Mammary epithelial cell (primary cell): ENCODE data around the gene MS4A4A.

ENCODE experiments used
- EZH2 ChIP-seq: IDR thresholded peaks from 2 replicates; pipeline ENCODE4 v1.6.1; 2012; ENCODE audit warnings: low read length, inconsistent platforms, borderline replicate concordance
- TF ChIP-seq, protein P1 (sequence below), 2 donors: IDR thresholded peaks in 1 of 2; conservative IDR thresholded peaks in 1 of 2; 2 replicates each; pipeline ENCODE4 v1.5.1; 2011 to 2012; ENCODE audit warnings: inconsistent platforms in 2 of 2, low read length in 2 of 2, mild to moderate bottlenecking in 2 of 2, control low read depth in 1 of 2, low read depth in 1 of 2; ENCODE audit not compliant: insufficient read depth in 1 of 2; ENCODE audit errors: extremely low read depth in 1 of 2

GRCh38 chr11:60282286-60282685, 1.8 kb downstream of the MS4A4A start:
- TF ChIP-seq, protein P1, sequence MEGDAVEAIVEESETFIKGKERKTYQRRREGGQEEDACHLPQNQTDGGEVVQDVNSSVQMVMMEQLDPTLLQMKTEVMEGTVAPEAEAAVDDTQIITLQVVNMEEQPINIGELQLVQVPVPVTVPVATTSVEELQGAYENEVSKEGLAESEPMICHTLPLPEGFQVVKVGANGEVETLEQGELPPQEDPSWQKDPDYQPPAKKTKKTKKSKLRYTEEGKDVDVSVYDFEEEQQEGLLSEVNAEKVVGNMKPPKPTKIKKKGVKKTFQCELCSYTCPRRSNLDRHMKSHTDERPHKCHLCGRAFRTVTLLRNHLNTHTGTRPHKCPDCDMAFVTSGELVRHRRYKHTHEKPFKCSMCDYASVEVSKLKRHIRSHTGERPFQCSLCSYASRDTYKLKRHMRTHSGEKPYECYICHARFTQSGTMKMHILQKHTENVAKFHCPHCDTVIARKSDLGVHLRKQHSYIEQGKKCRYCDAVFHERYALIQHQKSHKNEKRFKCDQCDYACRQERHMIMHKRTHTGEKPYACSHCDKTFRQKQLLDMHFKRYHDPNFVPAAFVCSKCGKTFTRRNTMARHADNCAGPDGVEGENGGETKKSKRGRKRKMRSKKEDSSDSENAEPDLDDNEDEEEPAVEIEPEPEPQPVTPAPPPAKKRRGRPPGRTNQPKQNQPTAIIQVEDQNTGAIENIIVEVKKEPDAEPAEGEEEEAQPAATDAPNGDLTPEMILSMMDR (conservative IDR thresholded peaks at IDR 0.05 in 1 of 2, IDR thresholded peaks at IDR 0.05 in 1 of 2; ENCODE audit: extremely low read depth in 1 of 2, insufficient read depth in 1 of 2, low read depth in 1 of 2, low read length in 2 of 2), result no peak
- TF ChIP-seq EZH2, result no peak
